ENCODE measurements around the gene GPC6.
A peak's percentile ranks its signal among the peaks of the same experiment; 100 is the strongest.

Gene GPC6

GRCh38 chr13:93270769-93271742 is 44.4 kb downstream of the GPC6 start:
- Histone ChIP-seq H3K27me3 (replicated peaks) (no peaks in the 10 kb centered on the region), H3K36me3 (replicated peaks) (no peaks in the 10 kb centered on the region), H3K27ac (peak overlapping the region; percentile 26), H3K4me3 (ENCODE audit: low read depth, low read length) (no peak overlapping the region)
- DNase-seq, result no peak
- in situ Hi-C loops (cut with HindIII; ENCODE audit: low pct_ligation_motif_present, low sequenced_read_pairs), result no loop called here
- no peak for TF ChIP-seq CTCF (IDR thresholded peaks at IDR 0.05; ENCODE audit: low read depth, low read length, missing control alignments)

GRCh38 chr13:93279982-93280381 is 53.4 kb downstream of the GPC6 start:
- no peak overlapping the region for H3K4me3 ChIP-seq (ENCODE audit: low read depth, low read length)
- in situ Hi-C loops (cut with HindIII; ENCODE audit: low pct_ligation_motif_present, low sequenced_read_pairs), result no loop called here
- DNase-seq, result no peak
- TF ChIP-seq CTCF (IDR thresholded peaks at IDR 0.05; ENCODE audit: low read depth, low read length, missing control alignments), result no peak
- H3K36me3 ChIP-seq (replicated peaks), result no peaks in the 10 kb centered on the region
- H3K27me3 ChIP-seq (replicated peaks), result no peaks in the 10 kb centered on the region
- H3K27ac ChIP-seq, result no peak overlapping the region

- Histone ChIP-seq H3K27ac (no peak overlapping the region), H3K27me3 (replicated peaks) (no peaks in the 10 kb centered on the region), H3K36me3 (replicated peaks) (no peaks in the 10 kb centered on the region), H3K4me3 (ENCODE audit: low read depth, low read length) (no peak overlapping the region)
- in situ Hi-C loops (cut with HindIII; ENCODE audit: low pct_ligation_motif_present, low sequenced_read_pairs), result no loop called here
- no peak for TF ChIP-seq CTCF (IDR thresholded peaks at IDR 0.05; ENCODE audit: low read depth, low read length, missing control alignments)
- no peak for DNase-seq
Observed at GRCh38 chr13:93280688-93281087, 54.1 kb downstream of the GPC6 start.

- TF ChIP-seq CTCF (IDR thresholded peaks at IDR 0.05; ENCODE audit: low read depth, low read length, missing control alignments), result no peak
- no peaks in the 10 kb centered on the region for H3K36me3 ChIP-seq (replicated peaks)
- H3K4me3 ChIP-seq (ENCODE audit: low read depth, low read length), result no peak overlapping the region
- H3K27me3 ChIP-seq (replicated peaks), result no peaks in the 10 kb centered on the region
- no peak for DNase-seq
- no peak overlapping the region for H3K27ac ChIP-seq
- in situ Hi-C loops (cut with HindIII; ENCODE audit: low pct_ligation_motif_present, low sequenced_read_pairs), result no loop called here
Observed at GRCh38 chr13:93283255-93283654, 56.6 kb downstream of the GPC6 start.

GRCh38 chr13:93284064-93284463 is 57.5 kb downstream of the GPC6 start:
- no peak for DNase-seq
- Histone ChIP-seq H3K4me3 (ENCODE audit: low read depth, low read length) (no peak overlapping the region), H3K36me3 (replicated peaks) (no peaks in the 10 kb centered on the region), H3K27ac (no peak overlapping the region), H3K27me3 (replicated peaks) (no peaks in the 10 kb centered on the region)
- in situ Hi-C loops (cut with HindIII; ENCODE audit: low pct_ligation_motif_present, low sequenced_read_pairs), result no loop called here
- TF ChIP-seq CTCF (IDR thresholded peaks at IDR 0.05; ENCODE audit: low read depth, low read length, missing control alignments), result no peak

All from brain microvascular endothelial cell (primary cell).